ENCODE results near the gene MORN2. TPM values are rescaled to one million over a fixed set of nuclear protein-coding genes. Genes with fewer than 3 reads are reported as not detected.
A peak's percentile ranks its signal among the peaks of the same experiment; 100 is the strongest.

The MORN2 gene
- total RNA-seq, 1 donor from 2014 or later, result 12.0 TPM

DNA sequence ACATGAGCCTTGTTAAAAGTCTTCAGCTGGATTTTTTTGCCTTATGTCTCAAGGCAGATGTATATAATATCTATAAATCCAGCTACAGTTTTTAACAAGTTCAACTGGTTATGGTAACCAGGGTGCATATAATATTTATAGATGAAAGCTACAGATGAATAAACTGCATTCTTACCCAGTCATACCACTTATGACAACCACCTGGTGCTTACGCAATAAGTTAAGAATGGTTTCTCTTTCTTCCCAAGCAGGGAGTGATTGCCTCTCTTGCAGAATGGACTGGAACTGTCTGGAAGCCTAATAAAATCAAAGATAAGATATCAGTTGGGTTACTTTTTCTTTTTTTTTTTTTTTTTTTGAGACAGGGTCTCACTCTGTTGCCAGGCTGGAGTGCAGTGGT, 19.6 kb upstream of the MORN2 start:
- no peak overlapping the region for H3K27ac ChIP-seq (ENCODE audit: low read depth, low read length)
- H3K9ac ChIP-seq (ENCODE audit: low read depth in 1 of 3, low read length in 3 of 3), result no peak overlapping the region
- no peaks in the 10 kb centered on the region for H3K9me3 ChIP-seq (ENCODE audit: control insufficient read depth in 3 of 3, low read length in 3 of 3)
- no peaks in the 10 kb centered on the region for H3K4me1 ChIP-seq (ENCODE audit: control insufficient read depth in 3 of 3, insufficient read depth in 3 of 3, low read length in 3 of 3)
- no peaks in the 10 kb centered on the region for H3K27me3 ChIP-seq (ENCODE audit: control insufficient read depth in 3 of 3, insufficient read depth in 3 of 3, low read length in 3 of 3)
- H3K4me3 ChIP-seq (ENCODE audit: low read length in 3 of 3), result no peak overlapping the region
- peaks cover 17 to 48% (median 41%) of the 10 kb centered on the region in 3 donors for H3K36me3 ChIP-seq (ENCODE audit: control insufficient read depth in 3 of 3, insufficient read depth in 3 of 3, low read length in 3 of 3)

DNA sequence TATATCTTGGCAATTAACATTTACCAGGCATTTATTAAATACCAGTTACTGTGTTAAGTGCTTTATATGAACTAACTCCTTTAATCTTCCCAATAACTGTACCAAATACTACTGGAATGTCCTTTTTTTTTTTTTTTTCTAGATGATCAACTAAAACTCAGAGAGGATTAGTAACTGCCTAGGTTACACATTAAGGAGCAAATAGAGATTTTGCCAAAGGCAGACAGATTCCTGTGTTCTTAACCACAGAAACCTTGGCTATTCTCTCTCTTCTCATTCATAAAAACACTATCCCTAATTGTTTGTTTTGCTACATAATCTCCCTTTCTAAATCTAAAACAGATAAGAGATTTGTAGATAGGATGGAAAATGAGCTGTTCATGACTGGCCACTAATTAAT, 13.3 kb upstream of the MORN2 start:
- H3K4me3 ChIP-seq (ENCODE audit: low read length in 3 of 3), result no peak overlapping the region
- no peaks in the 10 kb centered on the region for H3K4me1 ChIP-seq (ENCODE audit: control insufficient read depth in 3 of 3, insufficient read depth in 3 of 3, low read length in 3 of 3)
- no peaks in the 10 kb centered on the region for H3K27me3 ChIP-seq (ENCODE audit: control insufficient read depth in 3 of 3, insufficient read depth in 3 of 3, low read length in 3 of 3)
- H3K9ac ChIP-seq (ENCODE audit: low read depth in 1 of 3, low read length in 3 of 3), result no peak overlapping the region
- no peaks in the 10 kb centered on the region for H3K9me3 ChIP-seq (ENCODE audit: control insufficient read depth in 3 of 3, low read length in 3 of 3)
- H3K36me3 ChIP-seq (ENCODE audit: control insufficient read depth in 3 of 3, insufficient read depth in 3 of 3, low read length in 3 of 3), result peaks cover 17 to 43% (median 42%) of the 10 kb centered on the region in 3 donors
- no peak overlapping the region for H3K27ac ChIP-seq (ENCODE audit: low read depth, low read length)

DNA sequence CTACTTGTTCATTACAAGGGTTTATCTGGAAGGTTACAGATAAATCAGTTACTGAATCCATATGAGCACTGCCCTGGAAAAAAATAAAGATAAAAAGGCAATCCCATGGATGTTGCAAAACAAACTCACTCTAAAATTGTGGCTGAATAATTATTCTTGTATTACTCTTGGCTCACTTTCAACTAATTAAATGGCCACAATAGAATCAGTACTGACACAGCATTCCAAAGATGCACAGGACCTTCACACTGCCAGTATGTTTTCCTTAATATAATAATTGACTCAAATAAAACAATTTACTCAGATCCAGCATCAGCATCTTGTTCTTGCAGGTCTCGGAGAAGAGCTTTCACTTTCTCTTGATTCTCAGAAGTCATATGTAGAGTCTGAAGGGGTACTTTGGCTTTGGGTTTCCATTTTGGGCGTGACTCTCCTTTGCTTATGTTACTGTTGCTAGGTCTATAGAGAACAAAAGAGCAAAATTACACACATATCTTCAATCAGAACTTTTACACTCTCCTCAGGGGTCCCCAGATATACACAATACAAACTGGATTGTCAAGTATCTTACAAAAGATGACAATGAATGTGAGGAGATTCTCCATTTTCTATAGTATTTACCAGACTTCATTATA, 12.6 kb upstream of the MORN2 start:
- H3K27ac ChIP-seq (ENCODE audit: low read depth, low read length), result no peak overlapping the region
- H3K27me3 ChIP-seq (ENCODE audit: control insufficient read depth in 3 of 3, insufficient read depth in 3 of 3, low read length in 3 of 3), result no peaks in the 10 kb centered on the region
- no peak overlapping the region for H3K9ac ChIP-seq (ENCODE audit: low read depth in 1 of 3, low read length in 3 of 3)
- H3K9me3 ChIP-seq (ENCODE audit: control insufficient read depth in 3 of 3, low read length in 3 of 3), result no peaks in the 10 kb centered on the region
- H3K4me1 ChIP-seq (ENCODE audit: control insufficient read depth in 3 of 3, insufficient read depth in 3 of 3, low read length in 3 of 3), result no peaks in the 10 kb centered on the region
- no peak overlapping the region for H3K4me3 ChIP-seq (ENCODE audit: low read length in 3 of 3)
- H3K36me3 ChIP-seq (ENCODE audit: control insufficient read depth in 3 of 3, insufficient read depth in 3 of 3, low read length in 3 of 3), result peaks cover 17 to 45% (median 38%) of the 10 kb centered on the region in 3 donors

DNA sequence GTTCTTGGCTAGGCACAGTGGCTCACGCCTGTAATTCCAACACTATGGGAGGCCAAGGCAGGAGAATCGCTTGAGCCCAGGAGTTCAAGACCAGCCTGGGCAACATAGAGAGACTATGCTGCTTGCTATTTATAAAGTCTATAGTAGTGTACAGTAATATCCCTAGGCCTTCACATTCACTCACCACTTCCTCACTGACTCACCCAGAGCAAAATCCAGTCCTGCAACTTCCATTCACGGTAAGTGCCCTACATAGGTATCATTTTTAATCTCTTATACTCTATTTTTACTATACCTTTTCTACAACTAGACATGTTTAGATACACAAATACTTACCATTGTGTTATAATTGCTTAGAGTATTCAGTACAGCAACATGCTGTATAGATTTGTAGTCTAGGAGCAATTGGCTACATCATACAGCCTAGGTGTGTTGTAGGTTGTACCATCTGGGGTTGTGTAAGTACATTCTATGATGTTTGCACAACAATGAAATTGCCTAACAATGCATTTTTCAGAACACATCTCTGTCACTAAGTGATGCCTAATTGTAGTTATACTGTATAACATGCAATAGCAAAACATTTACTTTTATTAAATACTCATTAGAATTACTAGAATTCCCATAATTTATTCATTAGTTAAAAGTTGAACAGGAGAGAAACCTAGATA, 8.9 kb upstream of the MORN2 start:
- H3K9ac ChIP-seq (ENCODE audit: low read depth in 1 of 3, low read length in 3 of 3), result no peak overlapping the region
- no peaks in the 10 kb centered on the region for H3K9me3 ChIP-seq (ENCODE audit: control insufficient read depth in 3 of 3, low read length in 3 of 3)
- no peak overlapping the region for H3K27ac ChIP-seq (ENCODE audit: low read depth, low read length)
- H3K36me3 ChIP-seq (ENCODE audit: control insufficient read depth in 3 of 3, insufficient read depth in 3 of 3, low read length in 3 of 3), result peaks cover 5 to 26% (median 15%) of the 10 kb centered on the region in 3 donors
- H3K4me3 ChIP-seq (ENCODE audit: low read length in 3 of 3), result no peak overlapping the region
- no peaks in the 10 kb centered on the region for H3K4me1 ChIP-seq (ENCODE audit: control insufficient read depth in 3 of 3, insufficient read depth in 3 of 3, low read length in 3 of 3)
- no peaks in the 10 kb centered on the region for H3K27me3 ChIP-seq (ENCODE audit: control insufficient read depth in 3 of 3, insufficient read depth in 3 of 3, low read length in 3 of 3)

DNA sequence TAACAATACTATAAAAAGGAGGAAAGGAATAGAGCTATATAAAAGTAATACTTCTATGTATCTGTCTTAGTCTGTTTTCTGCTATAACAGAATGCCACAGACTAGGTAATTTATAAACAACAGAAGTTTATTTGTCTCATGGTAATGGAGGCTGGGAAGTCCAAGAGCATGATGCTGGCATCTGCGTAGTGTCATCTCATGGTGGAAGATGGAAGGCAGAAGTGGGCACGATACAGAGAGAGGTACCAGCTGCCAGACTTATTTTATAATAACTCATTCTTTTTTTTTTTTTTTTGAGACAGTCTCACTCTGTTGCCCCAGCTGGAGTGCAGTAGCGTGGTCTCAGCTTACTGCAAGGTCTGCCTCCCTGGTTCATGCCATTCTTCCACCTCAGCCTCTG, 4.3 kb upstream of the MORN2 start:
- Histone ChIP-seq H3K27ac (ENCODE audit: low read depth, low read length) (no peak overlapping the region), H3K9ac (ENCODE audit: low read depth in 1 of 3, low read length in 3 of 3) (no peak overlapping the region), H3K9me3 (ENCODE audit: control insufficient read depth in 3 of 3, low read length in 3 of 3) (no peaks in the 10 kb centered on the region), H3K4me1 (ENCODE audit: control insufficient read depth in 3 of 3, insufficient read depth in 3 of 3, low read length in 3 of 3) (peaks cover 10 to 16% (median 11%) of the 10 kb centered on the region in 3 donors), H3K27me3 (ENCODE audit: control insufficient read depth in 3 of 3, insufficient read depth in 3 of 3, low read length in 3 of 3) (no peaks in the 10 kb centered on the region), H3K4me3 (ENCODE audit: low read length in 3 of 3) (no peak overlapping the region), H3K36me3 (ENCODE audit: control insufficient read depth in 3 of 3, insufficient read depth in 3 of 3, low read length in 3 of 3) (peaks cover 0 to 13% (median under 1%) of the 10 kb centered on the region in 3 donors)

DNA sequence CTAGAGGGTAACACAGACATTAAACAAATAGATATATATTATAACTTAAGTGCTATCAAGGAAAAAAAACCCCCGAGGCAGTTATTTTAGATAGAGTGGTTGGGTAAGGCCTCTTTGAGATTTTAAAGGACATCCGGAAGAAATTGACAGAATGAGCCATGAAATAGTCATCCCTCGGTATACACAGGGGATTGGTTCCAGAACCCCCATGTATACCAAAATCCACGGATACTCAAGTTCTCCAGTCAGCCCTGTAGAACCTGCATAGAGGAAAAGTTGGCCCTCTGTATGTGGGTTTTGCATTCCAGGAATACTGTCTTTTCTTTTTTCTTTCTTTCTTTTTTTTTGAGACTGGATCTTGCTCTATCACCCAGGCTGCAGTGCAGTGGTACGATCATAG, 2.0 kb upstream of the MORN2 start:
- Histone ChIP-seq H3K27ac (ENCODE audit: low read depth, low read length) (no peak overlapping the region), H3K4me3 (ENCODE audit: low read length in 3 of 3) (no peak overlapping the region), H3K36me3 (ENCODE audit: control insufficient read depth in 3 of 3, insufficient read depth in 3 of 3, low read length in 3 of 3) (no peaks in the 10 kb centered on the region), H3K9ac (ENCODE audit: low read depth in 1 of 3, low read length in 3 of 3) (no peak overlapping the region), H3K27me3 (ENCODE audit: control insufficient read depth in 3 of 3, insufficient read depth in 3 of 3, low read length in 3 of 3) (no peaks in the 10 kb centered on the region), H3K4me1 (ENCODE audit: control insufficient read depth in 3 of 3, insufficient read depth in 3 of 3, low read length in 3 of 3) (peaks cover 12 to 20% (median 13%) of the 10 kb centered on the region in 3 donors), H3K9me3 (ENCODE audit: control insufficient read depth in 3 of 3, low read length in 3 of 3) (no peaks in the 10 kb centered on the region)

DNA sequence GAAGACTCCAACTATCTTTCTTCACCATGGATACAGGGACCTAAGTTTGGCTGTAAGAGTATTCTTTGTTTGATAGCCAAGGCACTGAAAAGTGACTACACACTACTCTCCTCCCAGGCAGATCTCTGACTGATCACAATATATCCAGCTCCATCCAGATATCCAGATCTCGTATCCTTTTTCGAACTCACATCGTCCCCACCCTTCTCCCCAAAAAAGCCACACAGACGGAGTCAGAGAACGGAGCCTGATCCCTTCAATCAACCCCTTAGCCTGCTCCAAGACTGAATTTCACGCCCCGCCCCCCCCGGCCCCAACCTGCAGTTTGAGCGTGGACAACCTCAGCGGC, 575 bp upstream of the MORN2 start:
- Histone ChIP-seq H3K27me3 (ENCODE audit: control insufficient read depth in 3 of 3, insufficient read depth in 3 of 3, low read length in 3 of 3) (no peaks in the 10 kb centered on the region), H3K9me3 (ENCODE audit: control insufficient read depth in 3 of 3, low read length in 3 of 3) (no peaks in the 10 kb centered on the region), H3K4me1 (ENCODE audit: control insufficient read depth in 3 of 3, insufficient read depth in 3 of 3, low read length in 3 of 3) (peaks cover 12 to 20% (median 13%) of the 10 kb centered on the region in 3 donors), H3K4me3 (ENCODE audit: low read length in 3 of 3) (peak overlapping the region; percentile 98 to 100 (median 98)), H3K36me3 (ENCODE audit: control insufficient read depth in 3 of 3, insufficient read depth in 3 of 3, low read length in 3 of 3) (no peaks in the 10 kb centered on the region), H3K9ac (ENCODE audit: low read depth in 1 of 3, low read length in 3 of 3) (peak overlapping the region; percentile 86 to 94 (median 91)), H3K27ac (ENCODE audit: low read depth, low read length) (peak overlapping the region; percentile 9)

DNA sequence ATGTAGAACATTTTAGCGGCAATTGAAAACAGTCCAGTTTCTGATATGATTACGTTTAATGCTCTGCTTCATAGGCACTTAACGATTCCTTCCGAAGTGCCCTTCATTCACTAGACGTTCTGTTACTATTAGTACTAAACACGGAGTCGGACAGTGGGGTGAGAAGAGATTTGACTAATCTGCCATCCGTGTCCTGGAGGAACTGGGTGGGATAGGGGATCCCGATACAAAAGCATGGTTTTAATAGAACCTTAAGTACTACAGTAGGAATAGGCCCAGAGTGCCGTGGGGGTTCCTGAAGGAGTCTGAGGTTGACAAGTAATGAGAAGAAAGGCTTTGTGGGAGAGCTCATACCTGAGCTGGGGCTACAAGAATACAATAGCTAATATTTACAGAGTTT, 631 bp downstream of the MORN2 start:
- Histone ChIP-seq H3K9ac (ENCODE audit: low read depth in 1 of 3, low read length in 3 of 3) (peak overlapping the region; percentile 85 to 94 (median 86)), H3K27ac (ENCODE audit: low read depth, low read length) (no peak overlapping the region), H3K4me1 (ENCODE audit: control insufficient read depth in 3 of 3, insufficient read depth in 3 of 3, low read length in 3 of 3) (peaks cover 12 to 20% (median 13%) of the 10 kb centered on the region in 3 donors), H3K36me3 (ENCODE audit: control insufficient read depth in 3 of 3, insufficient read depth in 3 of 3, low read length in 3 of 3) (peaks cover 0 to 4% (median 0%) of the 10 kb centered on the region in 3 donors), H3K27me3 (ENCODE audit: control insufficient read depth in 3 of 3, insufficient read depth in 3 of 3, low read length in 3 of 3) (no peaks in the 10 kb centered on the region), H3K4me3 (ENCODE audit: low read length in 3 of 3) (peak overlapping the region; percentile 98 to 100 (median 98)), H3K9me3 (ENCODE audit: control insufficient read depth in 3 of 3, low read length in 3 of 3) (no peaks in the 10 kb centered on the region)

DNA sequence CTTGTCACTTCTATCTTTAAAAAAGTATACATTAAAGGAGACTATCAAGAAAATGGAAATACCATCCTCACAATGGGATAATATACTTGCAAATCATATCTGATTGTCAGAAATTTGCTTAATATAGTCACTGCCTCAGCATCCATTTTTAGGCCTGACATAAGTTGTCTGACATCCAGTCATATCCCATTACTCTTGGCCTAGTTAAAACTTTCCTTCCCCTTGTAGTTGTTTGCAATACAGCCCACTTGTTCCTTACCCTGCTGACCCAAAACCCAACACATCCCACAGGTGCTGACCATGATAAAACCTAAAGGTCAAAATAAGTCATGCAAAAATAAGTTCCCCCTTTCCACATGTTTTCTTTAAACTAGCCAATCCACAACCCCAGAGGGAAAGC, 10.3 kb downstream of the MORN2 start:
- Histone ChIP-seq H3K36me3 (ENCODE audit: control insufficient read depth in 3 of 3, insufficient read depth in 3 of 3, low read length in 3 of 3) (no peaks in the 10 kb centered on the region), H3K9ac (ENCODE audit: low read depth in 1 of 3, low read length in 3 of 3) (no peak overlapping the region), H3K4me3 (ENCODE audit: low read length in 3 of 3) (no peak overlapping the region), H3K27ac (ENCODE audit: low read depth, low read length) (no peak overlapping the region), H3K27me3 (ENCODE audit: control insufficient read depth in 3 of 3, insufficient read depth in 3 of 3, low read length in 3 of 3) (no peaks in the 10 kb centered on the region), H3K4me1 (ENCODE audit: control insufficient read depth in 3 of 3, insufficient read depth in 3 of 3, low read length in 3 of 3) (peaks cover 0 to 6% (median 2%) of the 10 kb centered on the region in 3 donors), H3K9me3 (ENCODE audit: control insufficient read depth in 3 of 3, low read length in 3 of 3) (no peaks in the 10 kb centered on the region)

DNA sequence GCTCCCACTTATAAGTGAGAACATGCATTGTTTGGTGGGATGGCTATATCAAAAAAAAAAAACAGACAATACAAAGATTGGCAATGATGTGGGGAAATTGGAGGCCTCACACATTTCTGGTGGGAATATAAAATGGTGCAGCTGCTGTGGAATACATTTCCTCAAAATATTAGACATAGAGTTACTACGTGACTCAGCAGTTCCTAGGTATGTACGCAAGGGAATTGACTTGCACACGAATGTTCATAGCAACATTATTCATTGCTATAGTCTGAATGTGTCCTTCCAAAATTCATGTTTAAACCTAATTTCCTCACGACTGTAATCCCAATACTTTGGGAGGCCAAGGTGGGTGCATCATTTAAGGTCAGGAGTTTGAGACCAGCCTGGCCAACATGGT, 11.6 kb downstream of the MORN2 start:
- H3K27ac ChIP-seq (ENCODE audit: low read depth, low read length), result no peak overlapping the region
- no peaks in the 10 kb centered on the region for H3K36me3 ChIP-seq (ENCODE audit: control insufficient read depth in 3 of 3, insufficient read depth in 3 of 3, low read length in 3 of 3)
- no peaks in the 10 kb centered on the region for H3K27me3 ChIP-seq (ENCODE audit: control insufficient read depth in 3 of 3, insufficient read depth in 3 of 3, low read length in 3 of 3)
- H3K4me3 ChIP-seq (ENCODE audit: low read length in 3 of 3), result no peak overlapping the region
- no peaks in the 10 kb centered on the region for H3K9me3 ChIP-seq (ENCODE audit: control insufficient read depth in 3 of 3, low read length in 3 of 3)
- peaks cover 0 to 6% (median 2%) of the 10 kb centered on the region in 3 donors for H3K4me1 ChIP-seq (ENCODE audit: control insufficient read depth in 3 of 3, insufficient read depth in 3 of 3, low read length in 3 of 3)
- no peak overlapping the region for H3K9ac ChIP-seq (ENCODE audit: low read depth in 1 of 3, low read length in 3 of 3)
